ENCODE data around the gene CCDC51.

GRCh38 chr3:48446043-48446424 is 6.1 kb upstream of the CCDC51 start:
- no peak for TF ChIP-seq CTCF (IDR thresholded peaks at IDR 0.05)
- no peak for TF ChIP-seq POLR2AphosphoS5 (IDR thresholded peaks at IDR 0.05)

All from prostate gland (tissue), 2 donors.